Activated T-cell treated with anti-CD3 and anti-CD28 coated beads for 24 hours (primary cell): ENCODE measurements around the gene FHOD3.

Experiments used
- DNase-seq: peaks from one replicate; pipeline ENCODE4 v3.0.0-alpha.2; 2020; ENCODE audit warnings: low read depth

Gene FHOD3

DNA sequence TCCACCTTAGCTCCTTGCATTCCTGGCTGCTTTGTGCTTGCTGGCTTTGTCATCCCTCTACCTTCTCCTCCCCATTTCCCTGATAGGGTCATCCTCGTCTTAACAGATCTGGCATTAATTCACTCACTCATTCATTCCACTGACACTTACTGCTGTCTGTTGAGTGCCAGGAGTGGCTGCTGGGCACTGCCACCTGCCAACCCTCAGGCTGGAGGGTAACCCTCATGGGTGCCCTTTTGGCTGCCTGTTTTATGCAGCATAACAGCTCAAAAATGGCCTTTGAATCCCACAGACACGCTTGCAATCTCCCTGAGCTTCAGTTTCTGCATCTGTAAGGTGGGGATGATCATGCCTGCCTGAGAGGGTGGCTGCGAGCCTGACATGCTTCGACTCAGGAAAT is 25.2 kb downstream of the FHOD3 start:
- DNase-seq: no peak

DNA sequence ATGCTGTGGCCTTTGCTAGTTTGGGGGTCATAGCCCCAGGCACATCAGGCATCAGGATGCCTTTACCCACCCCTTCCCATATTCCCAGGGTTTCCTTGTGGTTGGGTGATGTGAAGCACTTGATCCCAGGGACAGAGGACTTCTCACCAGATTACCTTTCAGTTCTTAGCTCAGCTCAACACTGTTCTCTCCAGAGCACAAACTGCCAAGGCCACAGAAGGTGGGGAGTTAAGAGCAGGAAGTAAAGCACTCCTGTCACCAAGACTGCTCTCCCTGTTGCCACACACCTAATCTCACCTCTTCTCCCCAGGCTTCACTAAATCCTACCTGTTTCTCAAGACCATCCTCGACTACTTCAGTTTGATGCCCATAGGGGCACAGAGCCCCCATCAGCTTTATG is 25.9 kb downstream of the FHOD3 start:
- DNase-seq: no peak

DNA sequence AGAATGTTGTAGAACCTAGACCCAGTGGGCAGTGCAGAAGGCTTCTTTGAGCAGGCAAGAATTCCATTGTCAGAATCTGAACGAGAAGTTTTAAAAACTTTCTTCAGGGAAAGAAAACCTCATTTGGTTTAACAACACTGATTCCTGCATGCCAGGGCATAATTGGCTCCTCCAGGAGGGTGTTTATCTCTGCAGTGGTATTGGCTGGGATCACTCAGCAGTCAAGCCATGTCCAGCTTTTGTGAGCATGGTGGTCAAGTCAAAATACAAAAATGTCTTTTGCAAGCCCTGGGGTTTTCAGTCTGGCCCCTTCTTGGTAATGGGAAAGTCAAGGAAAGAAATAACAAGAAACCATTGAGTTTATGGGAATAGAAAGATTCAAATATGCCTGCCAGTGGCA is 28.3 kb downstream of the FHOD3 start:
- no peak for DNase-seq

DNA sequence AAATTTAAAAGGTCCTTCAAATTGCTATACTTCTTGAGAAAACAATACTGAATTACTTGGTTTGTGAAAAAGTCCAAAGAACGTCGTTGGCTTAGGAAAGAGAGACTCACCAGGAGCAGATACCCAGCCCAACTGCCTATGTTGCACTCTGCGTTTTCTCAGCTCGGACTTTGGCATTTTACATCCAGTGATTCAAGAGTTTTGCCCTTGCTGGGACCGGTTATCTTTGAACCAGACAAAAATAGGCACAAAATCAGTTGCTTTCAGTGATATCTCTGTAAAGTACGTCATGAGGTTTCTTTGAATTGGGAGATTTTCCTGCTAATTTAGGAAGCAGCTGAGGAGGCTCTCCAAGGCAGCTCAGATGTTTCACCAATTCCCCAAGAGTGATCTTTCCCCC is 29.3 kb downstream of the FHOD3 start:
- DNase-seq: no peak

DNA sequence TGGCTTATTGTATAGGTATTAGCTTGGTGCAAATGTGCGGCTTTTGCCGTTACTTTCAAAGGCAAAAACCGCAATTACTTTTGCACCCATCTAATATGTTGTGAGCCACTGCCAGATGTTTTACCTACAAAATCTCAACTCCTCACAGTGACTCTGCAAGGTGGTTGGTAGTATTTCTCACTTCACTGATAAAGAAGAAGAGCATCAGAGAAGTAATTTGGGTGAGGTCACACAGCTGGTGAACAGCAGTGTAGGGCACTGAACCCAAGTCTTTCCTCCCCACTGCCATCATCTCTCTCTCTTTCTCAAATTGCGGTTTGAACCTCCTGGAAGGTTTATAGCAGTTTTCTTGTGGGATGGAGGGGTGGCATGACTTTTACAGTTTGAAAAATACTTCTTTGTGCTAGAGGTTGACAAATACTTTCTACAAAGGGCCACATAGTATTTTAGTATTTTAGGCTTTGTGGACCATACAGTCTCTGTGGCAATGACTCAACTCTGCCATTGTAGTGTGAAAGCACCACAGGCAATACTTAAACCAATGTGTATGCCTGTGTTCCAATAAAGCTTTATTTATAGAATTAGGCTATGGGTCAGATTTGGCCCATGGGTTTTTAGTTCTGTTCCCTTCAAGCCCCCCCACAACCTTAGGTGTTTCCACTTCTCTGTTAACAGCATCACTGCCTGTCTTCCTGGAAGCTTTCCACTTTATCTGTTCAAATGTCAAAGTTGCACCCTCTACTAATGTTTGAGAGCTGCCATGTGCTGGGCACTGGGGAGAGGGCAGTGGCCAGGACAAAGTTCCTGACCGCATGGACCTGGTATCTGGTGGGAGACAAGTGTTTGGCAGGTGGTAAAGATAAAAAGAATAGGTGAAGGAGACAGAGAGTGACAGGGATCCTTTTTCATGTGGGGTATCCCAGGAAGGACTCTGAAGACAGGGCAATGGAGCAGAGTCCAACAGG is 30.1 kb downstream of the FHOD3 start:
- no peak for DNase-seq

DNA sequence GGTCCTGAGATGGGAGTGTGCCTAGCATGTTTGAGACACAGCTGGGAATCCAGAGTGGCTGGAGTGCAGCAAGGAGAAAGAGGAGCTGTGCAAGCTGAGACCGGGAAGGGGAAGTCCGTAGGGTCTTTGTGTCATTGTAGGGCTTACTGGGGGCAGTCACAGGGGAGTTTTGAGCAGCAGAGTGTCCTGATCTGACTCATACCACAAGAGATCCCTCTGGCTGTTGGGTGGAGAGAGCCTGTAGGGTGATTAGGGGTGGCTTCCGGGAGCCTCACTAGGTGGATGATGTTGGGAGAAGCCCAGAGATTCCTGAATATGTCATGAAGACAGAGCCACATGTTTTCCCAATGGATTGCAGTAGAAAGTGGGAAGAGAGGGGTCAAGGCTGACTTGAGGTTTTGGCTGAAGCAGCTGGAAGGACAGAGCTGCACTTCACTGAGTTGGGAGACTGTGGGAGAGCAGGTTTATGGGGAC is 30.9 kb downstream of the FHOD3 start:
- no peak for DNase-seq

DNA sequence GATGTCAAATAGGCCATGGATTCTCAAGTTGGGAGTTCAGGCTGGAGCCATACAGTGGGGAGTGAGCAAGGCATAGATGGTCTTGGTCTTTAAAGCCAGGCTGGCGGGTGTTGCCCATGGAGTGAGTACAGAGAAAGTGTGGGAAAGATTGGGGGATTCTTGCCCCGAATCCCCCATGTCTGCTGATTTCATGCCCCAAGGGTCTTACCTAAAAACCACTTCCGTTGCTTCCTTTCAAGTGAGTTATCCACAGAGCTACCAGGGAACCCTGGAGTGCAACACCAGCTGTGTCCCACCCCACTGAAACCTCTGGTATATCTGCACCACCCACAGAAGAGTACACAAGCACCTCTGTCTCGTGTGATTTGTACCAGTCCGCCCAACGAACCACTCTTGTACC is 31.4 kb downstream of the FHOD3 start:
- DNase-seq: no peak

DNA sequence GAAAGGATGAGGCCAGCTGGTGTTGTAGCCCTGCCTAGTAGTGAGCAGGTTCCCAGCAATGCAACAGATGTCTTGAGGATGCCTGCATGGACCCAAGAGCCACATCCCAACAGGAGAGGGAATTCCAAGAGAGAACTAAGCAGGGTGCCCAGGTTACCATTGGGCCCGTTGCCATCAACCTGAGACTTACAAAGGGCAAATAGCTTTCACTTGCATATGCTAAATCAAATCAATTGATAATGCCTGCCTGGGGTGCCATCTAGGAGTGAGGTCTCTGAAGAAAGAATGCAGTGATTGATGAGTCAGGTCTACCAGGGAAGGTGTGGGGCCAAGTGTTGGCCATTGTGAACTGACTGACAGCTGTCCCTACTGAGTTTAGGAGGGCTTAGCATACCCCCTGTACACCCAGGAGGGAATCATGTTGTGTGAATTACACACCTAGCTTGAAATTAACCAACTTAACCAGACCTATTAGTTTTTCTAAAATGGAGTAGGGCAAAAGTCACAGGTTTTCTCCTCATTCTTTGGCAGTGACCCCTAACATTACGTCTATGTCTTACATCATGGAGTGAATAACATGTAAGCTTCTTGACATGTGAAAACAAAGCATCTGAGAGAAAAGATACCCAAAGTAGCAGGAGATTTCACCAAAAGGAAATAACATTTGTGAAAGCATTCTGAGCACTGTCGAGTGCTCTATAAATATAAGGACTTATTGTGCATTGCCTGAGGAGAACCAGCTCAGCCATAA is 32.3 kb downstream of the FHOD3 start:
- DNase-seq: no peak

DNA sequence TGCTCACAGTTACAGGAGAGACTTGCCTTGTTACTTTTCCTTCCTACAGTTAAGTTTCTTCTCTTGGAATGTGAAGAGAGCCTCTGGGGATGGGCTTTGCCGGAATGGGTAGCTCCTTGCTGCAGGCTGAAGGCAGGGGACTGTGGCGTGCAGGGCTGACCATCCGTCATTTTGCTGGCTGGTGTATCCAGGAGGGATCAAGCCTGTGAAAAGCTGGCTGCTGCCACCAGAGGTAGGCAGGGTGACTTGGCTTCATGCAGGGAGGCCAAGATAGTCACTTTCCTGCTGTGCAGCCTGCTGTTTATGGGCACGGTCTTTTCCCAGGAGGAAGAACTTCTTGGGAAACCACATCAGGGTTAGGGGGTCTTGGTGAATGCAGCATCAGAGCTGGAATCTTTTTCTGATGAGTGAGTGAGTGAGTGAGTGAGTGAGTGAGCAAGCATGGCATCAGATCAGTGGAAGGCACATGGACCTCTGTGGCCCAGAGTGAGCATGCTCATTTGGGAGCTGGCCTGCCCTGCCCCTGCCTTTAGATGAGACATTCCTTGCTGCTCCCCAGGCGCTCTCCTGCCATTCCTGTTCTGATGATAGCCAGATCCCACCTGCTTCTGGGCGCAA is 33.0 kb downstream of the FHOD3 start:
- DNase-seq: no peak

DNA sequence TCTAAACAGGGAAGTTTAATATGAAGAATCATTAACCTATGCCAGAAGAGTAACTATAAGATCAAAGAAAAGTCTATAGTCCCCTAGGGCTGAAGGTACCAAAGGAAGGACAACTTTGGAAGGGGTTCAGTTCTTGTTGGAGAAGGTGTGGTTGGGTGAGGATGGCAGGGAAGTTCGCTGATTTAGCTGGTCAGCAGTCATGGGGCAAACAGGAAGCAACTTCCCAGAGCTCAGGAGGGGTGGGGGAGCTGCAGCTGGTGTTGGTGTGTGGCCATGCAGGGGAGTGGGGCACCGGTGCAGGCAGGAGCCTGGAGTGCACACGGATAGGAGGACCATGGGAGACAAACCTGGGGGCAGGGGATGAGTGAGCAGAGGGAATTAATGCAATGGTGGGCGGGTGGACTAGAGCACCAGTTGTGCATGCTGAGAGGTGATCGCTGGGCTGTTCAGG is 34.0 kb downstream of the FHOD3 start:
- DNase-seq: no peak

DNA sequence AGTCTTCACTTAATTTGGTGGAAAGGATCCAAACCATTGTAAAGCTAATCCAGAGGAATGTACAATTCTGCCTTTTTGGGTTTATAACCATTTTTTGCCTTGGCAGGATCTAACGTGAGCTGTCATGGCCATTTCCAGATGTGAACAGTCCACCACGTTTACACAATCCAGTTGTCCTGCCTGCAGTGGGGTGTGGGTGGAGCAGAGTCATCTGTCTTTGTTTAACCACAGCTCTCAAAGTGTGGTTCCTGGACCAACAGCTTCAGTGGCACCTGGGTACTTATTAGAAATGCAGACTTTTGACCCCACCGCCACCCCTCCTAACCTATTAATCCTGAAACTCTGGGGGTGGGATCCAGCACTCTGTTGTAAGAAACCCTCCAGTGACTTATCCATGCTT is 35.9 kb downstream of the FHOD3 start:
- no peak for DNase-seq

DNA sequence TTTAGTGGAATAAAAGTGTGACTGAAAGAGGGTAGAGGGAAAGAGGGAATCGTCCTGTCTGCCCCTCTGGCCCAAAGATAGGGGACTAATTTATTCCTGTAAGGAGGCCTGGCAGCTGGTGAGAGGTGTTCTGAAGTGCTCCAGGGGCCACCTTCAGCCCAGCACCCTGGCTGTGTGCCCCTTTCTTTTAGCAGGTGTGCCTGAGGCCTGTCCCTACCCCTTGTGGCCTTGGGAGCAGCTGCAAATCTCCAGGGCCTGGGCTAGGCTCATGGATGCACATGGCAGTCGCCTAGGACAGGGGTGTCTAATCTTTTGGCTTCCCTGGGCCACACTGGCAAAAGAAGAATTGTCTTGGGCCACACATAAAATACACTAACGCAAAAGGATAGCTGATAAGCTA is 37.3 kb downstream of the FHOD3 start:
- DNase-seq: no peak

DNA sequence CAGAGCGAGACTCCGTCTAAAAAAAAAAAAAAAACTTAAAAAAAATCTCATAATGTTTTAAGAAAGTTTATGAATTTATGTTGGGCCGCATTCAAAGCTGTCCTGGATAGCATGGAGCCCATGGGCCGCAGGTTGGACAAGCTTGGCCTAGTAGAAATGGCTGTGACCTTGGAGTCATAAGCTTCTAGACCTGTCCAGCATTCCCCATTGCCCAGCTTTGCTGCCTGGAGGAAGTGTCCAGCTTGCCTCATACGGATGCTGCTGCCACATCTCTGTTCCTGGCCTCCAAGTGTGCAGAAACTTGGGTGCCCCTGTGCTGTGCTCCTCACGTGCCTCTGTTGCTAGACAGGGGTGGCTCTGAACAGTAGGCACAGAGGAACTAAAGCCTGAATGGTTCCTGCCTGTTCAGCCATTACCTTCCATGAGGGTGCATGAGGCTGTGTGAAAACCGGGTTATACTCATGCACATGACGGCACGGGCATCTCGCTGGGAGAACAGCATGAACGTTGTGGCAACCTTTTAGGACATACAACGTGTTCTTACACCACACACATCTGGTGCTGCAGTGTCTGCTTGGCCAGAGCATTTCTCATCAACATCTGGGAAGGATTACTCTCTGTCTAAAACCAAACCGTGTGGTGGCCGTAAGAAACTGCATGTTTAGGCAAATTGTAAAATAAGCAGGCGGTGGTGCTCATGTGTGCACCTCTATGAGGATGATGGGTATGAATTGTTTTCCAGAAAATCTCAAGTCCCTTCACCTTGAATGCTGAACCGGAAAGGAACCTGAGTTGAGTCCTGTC is 38.2 kb downstream of the FHOD3 start:
- DNase-seq: no peak

DNA sequence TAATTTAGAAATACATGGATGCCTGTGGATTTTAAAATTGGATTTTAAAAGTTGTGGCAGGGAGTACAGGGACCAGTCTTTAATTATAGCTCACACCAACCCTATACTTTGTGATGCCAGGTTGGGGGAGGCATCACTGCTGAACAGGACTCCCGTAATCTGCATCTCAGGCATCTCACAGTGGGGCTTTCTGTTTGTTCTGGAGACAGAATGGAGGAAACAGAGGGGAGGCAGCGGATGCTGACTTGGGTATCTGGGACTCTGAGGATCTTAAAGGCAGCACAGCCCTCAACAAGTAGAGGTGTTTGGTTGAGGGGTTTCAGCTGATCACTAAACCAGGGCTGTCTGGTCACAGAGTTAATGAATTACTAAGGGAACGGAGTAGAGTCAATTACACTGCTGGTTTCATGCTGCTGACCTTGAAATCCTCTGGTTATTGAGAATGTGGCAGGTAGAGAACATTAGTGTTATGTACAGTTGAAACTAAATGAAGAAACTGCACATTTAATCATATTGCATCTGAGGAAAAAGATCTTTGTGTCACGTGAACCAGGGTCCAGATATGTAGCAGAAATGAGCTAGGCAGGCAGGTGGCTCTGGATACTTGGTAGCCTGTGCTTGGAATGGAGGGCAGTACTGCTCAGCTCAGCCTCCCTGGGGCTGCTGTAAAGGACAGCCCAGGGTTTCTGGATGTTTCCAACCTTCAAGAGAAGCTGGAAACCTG is 40.3 kb downstream of the FHOD3 start:
- DNase-seq: no peak

DNA sequence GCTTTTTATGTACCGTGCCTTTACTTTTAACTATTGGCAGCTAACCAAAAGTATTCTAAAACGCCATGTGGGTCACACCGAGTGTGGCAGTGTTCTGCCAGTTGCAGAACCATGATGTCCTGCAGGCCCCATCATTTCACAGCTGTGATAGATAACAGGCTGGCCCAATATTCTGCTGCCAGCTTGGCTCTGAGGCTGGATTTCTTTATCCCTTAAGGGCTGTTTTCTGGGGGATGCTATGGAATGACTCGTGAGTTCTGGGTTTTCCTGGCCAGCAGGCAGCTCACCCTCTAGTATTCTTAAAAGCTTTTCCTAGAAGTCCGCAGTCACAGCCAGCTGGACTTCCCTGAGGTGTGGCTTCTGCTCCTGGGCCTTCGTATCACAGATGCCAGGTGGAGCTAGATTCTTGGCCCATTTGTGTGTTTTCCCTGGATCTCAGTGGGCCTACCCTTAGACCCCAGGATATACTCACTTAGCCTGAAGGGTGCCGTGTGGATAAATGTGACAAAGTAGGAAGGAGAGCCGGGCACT is 41.0 kb downstream of the FHOD3 start:
- no peak for DNase-seq

DNA sequence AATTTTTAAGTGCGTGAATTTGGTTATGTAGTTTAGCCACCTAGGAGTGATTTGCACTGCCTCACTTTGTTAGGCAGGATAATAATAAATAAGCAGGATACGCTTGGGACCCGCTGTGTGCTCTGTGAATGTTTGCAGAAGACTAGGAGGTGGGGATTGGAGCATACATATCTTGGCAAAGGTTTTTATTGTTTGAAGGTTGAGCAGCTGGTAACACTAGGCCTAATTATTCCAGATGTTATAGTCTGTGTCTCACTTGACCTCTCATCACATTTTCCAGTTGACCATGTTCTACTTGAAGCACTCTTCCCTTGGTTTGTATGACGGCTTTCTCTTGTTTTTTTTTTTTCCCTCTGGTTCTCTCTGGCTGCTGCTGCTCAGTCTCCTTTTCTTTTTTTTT is 42.7 kb downstream of the FHOD3 start:
- no peak for DNase-seq

DNA sequence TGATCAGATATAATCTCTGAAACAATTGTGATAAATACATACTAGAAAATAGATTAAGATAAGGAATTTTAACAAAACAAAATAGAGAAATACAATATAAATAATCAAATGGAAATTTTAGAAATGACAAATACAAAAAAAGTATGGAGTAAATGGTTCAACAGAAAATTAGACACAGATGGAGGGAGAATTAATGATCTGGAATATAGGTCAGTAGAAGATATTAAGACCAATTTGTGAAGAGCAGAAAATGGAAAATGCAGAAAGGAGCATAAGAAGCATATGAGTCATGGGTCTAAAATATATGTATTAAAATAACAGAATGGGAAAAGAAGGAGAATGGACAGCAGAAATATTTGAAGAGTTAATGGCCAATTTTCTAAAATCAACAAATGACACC is 44.4 kb downstream of the FHOD3 start:
- no peak for DNase-seq

DNA sequence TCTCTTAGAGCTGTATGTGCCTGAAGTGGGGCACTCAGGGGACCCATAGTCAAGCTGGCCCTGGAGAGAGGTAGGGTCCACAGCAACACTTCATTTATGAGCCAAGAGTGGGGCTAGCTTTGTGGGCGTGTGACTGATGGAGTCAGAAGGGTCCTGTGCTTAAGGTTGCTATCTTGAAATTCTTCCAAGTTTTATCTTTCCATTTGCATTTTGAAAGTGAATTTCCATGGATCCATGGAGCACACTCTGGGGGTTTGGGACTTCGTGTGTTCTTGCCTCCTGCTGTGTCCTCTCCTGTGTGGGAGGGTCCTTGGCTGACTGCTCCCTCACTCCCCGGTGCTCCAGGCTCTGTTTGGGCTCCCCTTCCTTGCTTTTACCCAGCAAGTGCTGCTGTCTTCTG is 50.8 kb downstream of the FHOD3 start:
- no peak for DNase-seq

DNA sequence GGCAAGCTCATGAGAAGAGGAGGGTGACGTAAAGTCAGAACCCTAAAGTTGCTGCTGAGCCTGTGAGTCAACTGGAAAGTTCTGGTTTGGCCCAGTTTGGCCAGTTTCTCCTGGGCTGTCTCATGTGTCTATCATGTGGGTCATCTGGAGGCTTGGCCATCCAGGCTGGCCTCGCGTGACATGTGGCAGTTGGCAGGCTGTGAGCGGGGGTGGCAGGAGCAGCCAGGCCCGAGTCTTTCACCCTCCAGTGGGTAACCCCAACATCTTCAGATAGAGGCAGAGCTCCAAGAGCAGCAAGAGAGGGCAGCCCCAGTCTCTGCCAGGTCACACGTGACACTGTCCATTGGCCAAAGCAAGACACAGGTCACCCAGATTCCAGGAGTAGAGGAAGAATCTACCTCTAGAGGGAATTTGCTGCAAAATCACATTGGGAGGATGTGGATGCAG is 51.5 kb downstream of the FHOD3 start:
- no peak for DNase-seq

DNA sequence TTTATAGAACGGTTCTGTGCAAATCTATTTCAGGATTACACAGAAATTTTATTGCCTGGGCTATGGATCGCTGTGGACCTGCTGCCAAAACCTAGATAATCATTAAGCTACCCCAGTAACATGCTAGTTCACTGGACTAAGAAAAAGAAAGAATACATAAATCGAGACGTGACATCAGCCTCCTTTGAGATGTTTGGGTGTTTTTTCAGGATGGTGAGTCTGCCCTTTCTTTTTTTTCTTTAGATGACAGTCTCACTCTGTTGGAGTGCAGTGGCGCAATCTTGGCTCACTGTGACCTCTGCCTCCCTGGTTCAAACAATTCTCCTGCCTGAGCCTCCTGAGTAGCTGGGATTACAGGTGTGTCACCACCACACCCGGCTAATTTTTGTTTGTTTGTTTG is 52.0 kb downstream of the FHOD3 start:
- DNase-seq: no peak

DNA sequence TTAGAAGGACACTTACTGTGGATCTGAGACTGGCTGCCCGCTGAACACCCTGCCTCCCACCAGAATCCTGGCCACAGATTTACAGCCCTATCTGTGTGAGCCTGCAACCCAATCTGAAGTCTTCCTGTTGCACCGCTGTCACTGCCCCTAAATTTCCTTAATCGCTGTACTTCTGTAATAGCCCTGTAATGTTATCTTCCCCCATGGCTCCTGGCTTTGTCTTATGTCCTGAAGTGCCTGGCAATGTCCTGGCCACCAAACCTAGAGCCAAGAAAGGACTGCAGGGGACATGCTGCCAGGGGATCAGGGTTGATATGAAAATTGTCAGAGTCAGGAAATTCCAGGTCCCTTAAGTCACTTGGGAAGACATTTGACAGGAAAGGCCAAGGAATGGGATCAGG is 52.7 kb downstream of the FHOD3 start:
- DNase-seq: no peak
